ENCODE data around the gene RNF115.
"Not testable (repeated sequence)": the region's sequence is repeated elsewhere in the genome, so short reads cannot be mapped to it uniquely, and the experiment has no call there.

The RNF115 gene

DNA sequence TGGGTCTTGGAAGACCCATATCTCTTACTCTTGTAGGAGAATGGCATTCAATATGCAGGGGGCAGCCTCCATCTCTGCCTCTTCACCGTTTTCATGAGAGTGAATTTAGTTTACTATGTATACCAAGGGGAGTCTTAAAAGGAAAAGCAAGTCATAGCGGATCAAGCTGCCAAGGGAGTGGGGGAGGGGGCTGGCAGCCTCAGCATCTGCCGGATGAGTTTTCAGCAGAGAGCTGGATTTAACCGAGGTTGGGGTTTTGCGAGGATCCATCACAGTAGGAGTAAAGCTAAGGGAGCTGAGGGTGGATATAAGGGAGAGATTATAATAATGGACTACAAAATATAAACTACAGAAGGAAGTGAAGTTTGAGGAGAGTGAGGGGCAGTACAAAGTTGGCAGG is 94.7 kb downstream of the RNF115 start:
- TF ChIP-seq, protein P1, sequence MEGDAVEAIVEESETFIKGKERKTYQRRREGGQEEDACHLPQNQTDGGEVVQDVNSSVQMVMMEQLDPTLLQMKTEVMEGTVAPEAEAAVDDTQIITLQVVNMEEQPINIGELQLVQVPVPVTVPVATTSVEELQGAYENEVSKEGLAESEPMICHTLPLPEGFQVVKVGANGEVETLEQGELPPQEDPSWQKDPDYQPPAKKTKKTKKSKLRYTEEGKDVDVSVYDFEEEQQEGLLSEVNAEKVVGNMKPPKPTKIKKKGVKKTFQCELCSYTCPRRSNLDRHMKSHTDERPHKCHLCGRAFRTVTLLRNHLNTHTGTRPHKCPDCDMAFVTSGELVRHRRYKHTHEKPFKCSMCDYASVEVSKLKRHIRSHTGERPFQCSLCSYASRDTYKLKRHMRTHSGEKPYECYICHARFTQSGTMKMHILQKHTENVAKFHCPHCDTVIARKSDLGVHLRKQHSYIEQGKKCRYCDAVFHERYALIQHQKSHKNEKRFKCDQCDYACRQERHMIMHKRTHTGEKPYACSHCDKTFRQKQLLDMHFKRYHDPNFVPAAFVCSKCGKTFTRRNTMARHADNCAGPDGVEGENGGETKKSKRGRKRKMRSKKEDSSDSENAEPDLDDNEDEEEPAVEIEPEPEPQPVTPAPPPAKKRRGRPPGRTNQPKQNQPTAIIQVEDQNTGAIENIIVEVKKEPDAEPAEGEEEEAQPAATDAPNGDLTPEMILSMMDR (IDR thresholded peaks at IDR 0.05; ENCODE audit: control insufficient read depth, extremely low read depth, insufficient read depth) = no peak
- no peak for DNase-seq (ENCODE audit: low read depth)
- no peak overlapping the region for H3K4me3 ChIP-seq (ENCODE audit: low read depth, low read length)

DNA sequence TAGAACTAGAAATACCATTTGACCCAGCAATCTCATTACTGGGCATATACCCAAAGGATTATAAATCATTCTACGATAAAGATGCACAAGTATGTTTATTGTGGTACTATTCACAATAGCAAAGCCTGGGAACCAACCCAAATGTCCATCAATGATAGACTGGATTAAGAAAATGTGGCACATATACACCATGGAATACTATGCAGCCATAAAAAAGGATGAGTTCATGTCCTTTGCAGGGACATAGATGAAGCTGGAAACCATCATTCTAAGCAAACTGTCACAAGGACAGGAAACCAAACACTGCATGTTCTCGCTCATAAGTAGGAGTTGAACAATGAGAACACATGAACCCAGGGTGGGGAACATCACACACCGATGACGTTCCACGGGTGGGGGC is 97.7 kb downstream of the RNF115 start:
- H3K4me3 ChIP-seq (ENCODE audit: low read depth, low read length); DNase-seq (ENCODE audit: low read depth): not testable (repeated sequence)

DNA sequence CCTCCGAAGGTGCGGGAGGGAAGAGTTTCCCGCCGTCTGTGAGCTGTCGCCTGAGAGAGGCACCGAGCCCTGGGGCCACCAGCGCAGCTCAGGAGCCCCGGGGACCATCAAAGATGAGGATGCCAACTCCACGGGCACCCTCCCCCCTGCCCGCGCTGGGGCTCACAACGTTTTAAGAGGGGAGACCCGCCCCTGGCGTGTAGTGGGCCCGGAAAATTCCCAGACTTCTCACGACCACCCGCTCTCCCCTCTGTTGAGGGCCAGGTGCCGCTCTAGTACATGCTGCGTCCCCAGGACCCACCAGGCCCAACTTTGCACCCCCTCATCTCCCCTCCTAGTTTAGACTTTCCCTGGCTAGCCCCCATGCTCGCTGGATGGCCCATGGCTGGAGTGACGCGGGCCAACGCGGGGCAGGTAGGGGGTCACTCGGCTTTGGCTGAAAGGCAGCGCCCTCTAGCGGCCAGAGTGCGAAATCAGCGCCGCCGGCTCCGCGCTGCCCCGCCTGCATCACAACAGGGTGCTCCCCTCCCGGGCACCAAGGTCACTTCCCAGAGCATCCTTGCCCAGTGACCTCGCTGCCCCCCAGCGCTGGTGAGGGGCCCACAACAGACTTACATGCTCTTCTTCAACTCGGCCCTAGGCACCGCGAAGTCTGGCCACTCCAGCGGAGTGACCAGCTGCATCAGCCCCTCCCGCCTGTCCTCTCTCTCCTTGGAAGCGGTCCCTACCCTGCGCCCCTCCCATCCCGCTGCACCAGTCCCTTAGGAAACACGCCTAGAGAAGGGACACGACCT is 102.8 kb downstream of the RNF115 start:
- no peak for DNase-seq (ENCODE audit: low read depth)
- H3K4me3 ChIP-seq (ENCODE audit: low read depth, low read length) = peak overlapping the region; percentile 26; the same call in 1 of the 2 replicates
- TF ChIP-seq, protein P1 (IDR thresholded peaks at IDR 0.05; ENCODE audit: control insufficient read depth, extremely low read depth, insufficient read depth) = peak; percentile 88

DNA sequence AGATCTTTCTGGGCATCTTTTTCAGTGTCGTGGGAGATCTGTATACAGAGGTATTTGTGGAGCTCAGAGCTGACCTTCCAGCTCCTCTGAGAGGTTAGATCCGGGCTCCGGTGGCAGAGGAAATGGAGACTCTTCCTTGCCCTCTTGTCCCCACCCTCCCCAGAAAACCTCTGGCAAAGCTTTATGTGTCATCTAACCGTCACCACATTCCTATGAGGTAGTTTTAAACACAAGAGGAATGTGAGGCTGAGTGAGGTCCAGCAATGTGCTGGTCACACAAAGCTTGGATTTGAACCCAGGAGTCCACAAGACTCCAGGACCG is 103.4 kb downstream of the RNF115 start:
- H3K4me3 ChIP-seq (ENCODE audit: low read depth, low read length) = no peak overlapping the region
- TF ChIP-seq, protein P1 (IDR thresholded peaks at IDR 0.05; ENCODE audit: control insufficient read depth, extremely low read depth, insufficient read depth) = no peak
- DNase-seq (ENCODE audit: low read depth) = no peak

DNA sequence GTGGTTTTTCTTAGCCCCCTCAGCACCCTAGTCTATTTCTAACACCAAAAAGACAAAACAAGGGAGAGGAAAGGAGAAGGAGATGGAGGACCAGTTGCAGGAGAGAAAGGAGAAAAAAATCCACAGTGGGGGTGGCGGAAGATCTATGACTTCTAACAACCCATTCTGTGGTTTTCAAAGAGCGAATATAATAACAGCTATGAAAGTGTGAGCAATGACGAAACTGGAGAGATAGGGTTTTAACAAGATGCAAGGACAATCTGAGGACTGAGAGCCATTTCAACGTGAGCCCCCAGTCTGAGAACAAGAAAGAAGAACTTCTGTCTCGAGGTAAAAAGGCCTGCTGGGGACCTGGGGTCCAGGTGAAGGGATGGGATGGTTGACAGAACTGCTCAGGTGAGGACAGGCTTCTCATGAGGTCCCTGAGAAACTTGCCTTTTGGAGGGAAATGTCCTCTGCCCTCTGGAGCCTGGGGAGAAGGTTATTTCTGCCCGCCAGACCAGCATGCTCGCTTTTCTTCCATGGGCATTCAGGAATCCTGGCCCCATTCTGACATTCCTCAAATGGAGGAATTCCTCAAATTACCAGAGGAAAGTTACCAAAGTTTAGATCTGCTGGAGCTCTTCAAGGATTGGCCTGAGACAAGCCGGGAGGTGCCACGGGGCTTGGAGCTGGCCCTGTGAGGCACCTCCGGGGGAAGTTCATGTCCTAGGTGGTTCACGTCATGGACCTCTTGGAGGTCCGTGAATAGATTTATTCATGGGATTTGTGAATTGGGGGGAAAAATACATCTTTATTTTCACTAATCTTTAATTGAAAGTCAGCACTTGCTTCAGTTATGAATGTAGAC is 104.4 kb downstream of the RNF115 start, which contains the start of gene CD160:
CD160 (plus strand) TSS at position 270 of the 850 bp plus-strand sequence. CDS start 8,829 bp downstream, outside the sequence.
- TF ChIP-seq, protein P1 (IDR thresholded peaks at IDR 0.05; ENCODE audit: control insufficient read depth, extremely low read depth, insufficient read depth) = no peak
- DNase-seq (ENCODE audit: low read depth) = no peak
- no peak within 1 kb of the TSS for H3K4me3 ChIP-seq (ENCODE audit: low read depth, low read length)

DNA sequence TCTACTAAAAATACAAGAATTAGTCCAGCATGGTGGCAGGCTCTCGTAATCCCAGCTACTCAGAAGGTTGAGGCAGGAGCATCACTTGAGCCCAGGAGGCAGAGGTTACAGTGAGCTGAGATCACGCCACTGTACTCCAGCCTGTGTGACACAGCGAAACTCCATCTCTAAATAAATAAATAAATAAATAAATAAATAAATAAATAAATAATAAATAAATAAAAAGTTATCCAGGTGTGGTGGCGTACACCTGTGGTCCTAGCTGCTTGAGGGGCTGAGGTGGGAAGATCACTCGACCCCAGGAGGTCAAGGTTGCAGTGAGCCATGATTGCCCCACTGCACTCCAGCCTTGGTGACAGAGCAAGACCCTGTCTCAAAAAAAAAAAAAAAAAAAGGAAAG is 105.4 kb downstream of the RNF115 start:
- H3K4me3 ChIP-seq (ENCODE audit: low read depth, low read length); DNase-seq (ENCODE audit: low read depth): not testable (repeated sequence)

DNA sequence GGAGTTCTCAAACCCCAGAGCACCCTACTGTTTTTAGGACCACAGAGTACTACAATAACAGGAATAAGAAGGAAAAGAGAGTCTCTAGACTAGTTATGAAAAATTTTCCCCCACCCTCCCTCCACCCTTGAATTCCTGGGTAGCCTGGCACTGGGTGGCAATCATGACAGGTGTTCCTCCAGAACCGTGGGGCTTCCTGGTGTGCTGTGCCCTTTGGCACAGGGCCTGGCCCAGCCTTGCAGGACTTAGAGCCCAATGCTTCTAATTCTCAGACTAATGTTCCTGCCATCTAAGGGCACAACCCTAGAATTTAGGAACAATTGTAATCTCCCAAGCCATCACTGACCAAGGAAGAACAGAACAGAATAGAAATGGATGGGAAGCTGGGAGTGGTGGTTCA is 106.1 kb downstream of the RNF115 start:
- H3K4me3 ChIP-seq (ENCODE audit: low read depth, low read length) = no peak overlapping the region
- DNase-seq (ENCODE audit: low read depth) = no peak
- TF ChIP-seq, protein P1 (IDR thresholded peaks at IDR 0.05; ENCODE audit: control insufficient read depth, extremely low read depth, insufficient read depth) = no peak

Measured in LNCaP clone FGC (cell line).